GM19463 (cell line): Measurements from ENCODE around the gene SLC24A4.
"Not testable (repeated sequence)": the region's sequence is repeated elsewhere in the genome, so short reads cannot be mapped to it uniquely, and the experiment has no call there.

ENCODE experiments used
- ATAC-seq: cut with Tn5 transposase; IDR thresholded peaks from one replicate; pipeline ENCODE4 v1.9.1; 2021; ENCODE audit warnings: mild to moderate bottlenecking, moderate library complexity; ENCODE audit not compliant: unreplicated experiment

The SLC24A4 gene

GRCh38 chr14:92398888-92399636 is 76.1 kb downstream of the SLC24A4 start:
- ATAC-seq: no peak

GRCh38 chr14:92400579-92401444 is 77.8 kb downstream of the SLC24A4 start:
- ATAC-seq: peak; percentile 75

GRCh38 chr14:92401561-92401960 is 78.6 kb downstream of the SLC24A4 start:
- no peak for ATAC-seq

- ATAC-seq: not testable (repeated sequence)
These were observed 79.5 kb downstream of the SLC24A4 start for GRCh38 chr14:92402500-92402899.

- ATAC-seq: no peak
These were observed 81.1 kb downstream of the SLC24A4 start for GRCh38 chr14:92404018-92404417.

- ATAC-seq: no peak
These were observed 81.5 kb downstream of the SLC24A4 start for GRCh38 chr14:92404421-92404820.

GRCh38 chr14:92404938-92405337 is 82.0 kb downstream of the SLC24A4 start:
- ATAC-seq: no peak

- no peak for ATAC-seq
These were observed 84.4 kb downstream of the SLC24A4 start for GRCh38 chr14:92407410-92407809.

- ATAC-seq: no peak
These were observed 86.1 kb downstream of the SLC24A4 start for GRCh38 chr14:92409043-92409442.

GRCh38 chr14:92411135-92411534 is 88.2 kb downstream of the SLC24A4 start:
- ATAC-seq: no peak

- ATAC-seq: no peak
These were observed 89.0 kb downstream of the SLC24A4 start for GRCh38 chr14:92411941-92412340.

GRCh38 chr14:92412912-92413311 is 89.9 kb downstream of the SLC24A4 start:
- ATAC-seq: no peak

- no peak for ATAC-seq
These were observed 90.4 kb downstream of the SLC24A4 start for GRCh38 chr14:92413379-92413778.

- ATAC-seq: no peak
These were observed 91.9 kb downstream of the SLC24A4 start for GRCh38 chr14:92414690-92415445.

- ATAC-seq: no peak
These were observed 93.0 kb downstream of the SLC24A4 start for GRCh38 chr14:92415969-92416368.

GRCh38 chr14:92416544-92416943 is 93.6 kb downstream of the SLC24A4 start:
- ATAC-seq: no peak

- ATAC-seq: no peak
These were observed 94.8 kb downstream of the SLC24A4 start for GRCh38 chr14:92417759-92418158.

- ATAC-seq: no peak
These were observed 98.8 kb downstream of the SLC24A4 start for GRCh38 chr14:92421751-92422150.

GRCh38 chr14:92425101-92425500 is 102.1 kb downstream of the SLC24A4 start:
- ATAC-seq: no peak

GRCh38 chr14:92426237-92426636 is 103.3 kb downstream of the SLC24A4 start:
- no peak for ATAC-seq

- ATAC-seq: no peak
These were observed 104.1 kb downstream of the SLC24A4 start for GRCh38 chr14:92427096-92427495.
